ENCODE results near the gene NOS1AP.

NOS1AP gene

DNA sequence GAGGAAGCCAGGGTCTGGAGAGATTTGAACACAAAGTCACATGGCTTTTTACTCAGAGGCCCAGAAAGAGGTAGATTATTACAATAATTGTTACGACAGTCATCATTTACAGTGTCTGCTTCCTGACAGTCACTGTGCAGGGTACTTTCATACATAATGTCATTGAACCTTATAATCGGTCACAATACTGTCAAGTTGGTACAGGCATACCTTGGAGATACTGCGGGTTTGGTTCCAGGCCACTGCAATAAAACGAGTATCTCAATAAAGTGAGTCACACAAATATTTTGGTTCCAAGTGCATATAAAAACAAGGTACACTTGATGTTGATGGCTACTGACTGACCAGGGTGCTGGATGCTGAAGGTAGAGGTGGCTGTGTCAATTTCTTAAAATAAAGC lies 112.6 kb downstream of the NOS1AP start:
- FAIRE-seq (no peak), DNase-seq (ENCODE audit: insufficient read length, low spot score) (no peak)
- no peak for TF ChIP-seq PAX5 (IDR thresholded peaks at IDR 0.05; ENCODE audit: insufficient read depth, low read length, severe bottlenecking)
- no peak for TF ChIP-seq POLR2A (IDR thresholded peaks at IDR 0.05; ENCODE audit: low read depth, low read length)
- no peak for TF ChIP-seq POLR2AphosphoS5 (IDR thresholded peaks at IDR 0.05; ENCODE audit: low read depth, low read length)
- TF ChIP-seq SPI1 (IDR thresholded peaks at IDR 0.05; ENCODE audit: low read depth, low read length), result no peak
- TF ChIP-seq POU2F2 (IDR thresholded peaks at IDR 0.05; ENCODE audit: low read depth, low read length), result no peak
- TF ChIP-seq TAF1 (IDR thresholded peaks at IDR 0.05; ENCODE audit: low read depth, low read length), result no peak

DNA sequence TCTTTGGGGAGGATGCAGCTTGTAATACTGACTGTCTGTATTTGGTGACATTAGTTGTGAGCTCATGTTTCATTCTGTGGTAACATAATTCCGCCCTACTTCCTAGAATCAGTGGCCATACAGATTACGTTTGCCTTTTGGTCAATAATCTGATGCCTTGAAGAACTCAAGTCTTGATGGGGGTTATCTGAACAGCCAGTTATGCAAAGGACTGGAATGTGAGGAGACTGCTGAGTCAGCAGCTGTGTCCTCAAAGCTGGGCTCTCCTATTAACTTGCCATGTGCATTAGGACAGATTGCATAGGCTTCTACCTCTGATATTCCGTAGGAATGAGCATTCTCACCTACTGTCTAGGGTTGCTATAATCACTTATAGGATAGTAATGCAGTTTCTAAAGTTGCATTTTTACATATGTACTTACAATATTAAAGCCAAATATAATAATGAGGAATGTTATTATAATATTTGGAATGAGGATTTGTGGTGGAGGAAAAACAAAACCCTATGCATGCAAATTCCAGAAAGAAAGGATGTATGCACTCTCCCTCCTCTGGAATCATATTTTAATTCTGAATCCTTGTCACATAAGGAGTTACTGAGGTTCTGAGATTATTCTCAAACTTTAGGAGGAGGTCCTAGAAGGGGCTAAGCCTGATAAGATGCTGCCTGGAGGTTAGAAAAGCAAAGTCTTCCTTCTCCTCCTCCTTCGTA lies 116.0 kb downstream of the NOS1AP start:
- FAIRE-seq, result no peak
- no peak for DNase-seq (ENCODE audit: insufficient read length, low spot score)
- TF ChIP-seq POU2F2 (IDR thresholded peaks at IDR 0.05; ENCODE audit: low read depth, low read length) (no peak), SPI1 (IDR thresholded peaks at IDR 0.05; ENCODE audit: low read depth, low read length) (no peak), PAX5 (IDR thresholded peaks at IDR 0.05; ENCODE audit: insufficient read depth, low read length, severe bottlenecking) (no peak), POLR2AphosphoS5 (IDR thresholded peaks at IDR 0.05; ENCODE audit: low read depth, low read length) (no peak), POLR2A (IDR thresholded peaks at IDR 0.05; ENCODE audit: low read depth, low read length) (no peak), TAF1 (IDR thresholded peaks at IDR 0.05; ENCODE audit: low read depth, low read length) (no peak)

DNA sequence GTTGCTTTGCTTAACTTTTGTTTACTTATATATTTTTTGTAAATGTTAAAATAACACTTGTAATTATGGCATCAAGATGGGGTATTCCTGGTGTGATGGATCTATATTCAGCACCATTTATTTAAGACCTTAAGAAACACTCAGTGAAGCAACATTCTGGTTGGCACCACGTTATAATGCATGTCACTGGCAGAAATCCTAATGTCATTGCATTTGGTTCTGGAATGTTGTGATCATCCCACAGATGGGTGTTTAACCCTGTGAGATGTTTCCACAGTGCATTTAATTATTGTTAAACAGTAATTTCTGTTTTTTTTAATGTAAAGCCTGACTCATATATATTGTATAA lies 116.5 kb downstream of the NOS1AP start:
- TF ChIP-seq SPI1 (IDR thresholded peaks at IDR 0.05; ENCODE audit: low read depth, low read length) (no peak), TAF1 (IDR thresholded peaks at IDR 0.05; ENCODE audit: low read depth, low read length) (no peak), POU2F2 (IDR thresholded peaks at IDR 0.05; ENCODE audit: low read depth, low read length) (no peak), POLR2A (IDR thresholded peaks at IDR 0.05; ENCODE audit: low read depth, low read length) (no peak), PAX5 (IDR thresholded peaks at IDR 0.05; ENCODE audit: insufficient read depth, low read length, severe bottlenecking) (no peak), POLR2AphosphoS5 (IDR thresholded peaks at IDR 0.05; ENCODE audit: low read depth, low read length) (no peak)
- FAIRE-seq, result no peak
- no peak for DNase-seq (ENCODE audit: insufficient read length, low spot score)

DNA sequence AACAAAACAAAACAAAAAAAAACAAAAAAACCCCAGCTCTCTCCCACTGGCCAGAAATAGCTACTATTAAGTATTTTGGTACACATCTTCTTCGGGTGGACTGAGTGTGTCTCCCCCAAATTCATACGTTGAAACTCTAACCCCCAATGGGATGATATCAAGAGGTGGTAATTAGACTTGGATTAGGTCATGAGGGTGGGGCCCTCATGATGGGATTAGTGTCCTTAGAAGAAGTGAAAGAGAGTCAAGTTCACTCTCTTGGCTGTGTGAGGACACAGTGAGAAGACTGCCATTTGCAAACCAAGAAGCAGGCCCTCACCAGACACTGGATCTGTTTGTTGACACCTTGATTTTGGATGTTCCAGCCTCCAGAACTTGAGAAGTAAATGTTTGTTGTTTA lies 116.9 kb downstream of the NOS1AP start:
- TF ChIP-seq POU2F2 (IDR thresholded peaks at IDR 0.05; ENCODE audit: low read depth, low read length) (no peak), POLR2A (IDR thresholded peaks at IDR 0.05; ENCODE audit: low read depth, low read length) (no peak), SPI1 (IDR thresholded peaks at IDR 0.05; ENCODE audit: low read depth, low read length) (no peak), TAF1 (IDR thresholded peaks at IDR 0.05; ENCODE audit: low read depth, low read length) (no peak), PAX5 (IDR thresholded peaks at IDR 0.05; ENCODE audit: insufficient read depth, low read length, severe bottlenecking) (no peak), POLR2AphosphoS5 (IDR thresholded peaks at IDR 0.05; ENCODE audit: low read depth, low read length) (no peak)
- no peak for FAIRE-seq

DNA sequence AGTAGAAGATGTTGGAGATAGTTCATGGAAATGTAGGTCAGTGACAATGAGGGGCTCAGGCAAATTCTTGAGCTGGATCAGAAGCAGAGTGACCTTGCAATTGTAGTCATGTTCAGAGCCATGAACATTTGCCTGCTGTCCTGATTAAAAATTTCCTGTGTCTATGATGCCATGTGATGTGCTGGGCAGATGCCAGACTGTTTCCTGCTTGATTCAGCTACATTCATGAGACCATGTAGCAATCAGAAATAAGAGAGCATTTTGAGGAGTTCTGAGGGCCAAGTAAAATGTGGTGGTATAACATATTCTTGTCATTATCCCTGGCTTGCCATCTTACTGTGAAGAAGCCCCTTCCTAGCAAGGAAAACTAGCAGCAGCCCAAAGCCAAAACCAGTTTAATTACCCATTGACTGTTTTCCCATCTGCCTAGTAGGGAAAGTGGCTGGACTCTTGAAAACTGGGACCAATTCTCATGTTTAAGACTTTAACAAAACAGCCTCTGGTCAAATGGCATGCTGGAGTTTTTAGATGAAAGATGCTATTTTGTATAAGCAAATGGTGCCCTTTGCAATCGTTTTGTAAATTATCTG lies 118.3 kb downstream of the NOS1AP start:
- FAIRE-seq, result no peak
- no peak for DNase-seq (ENCODE audit: insufficient read length, low spot score)
- no peak for TF ChIP-seq POLR2AphosphoS5 (IDR thresholded peaks at IDR 0.05; ENCODE audit: low read depth, low read length)
- no peak for TF ChIP-seq PAX5 (IDR thresholded peaks at IDR 0.05; ENCODE audit: insufficient read depth, low read length, severe bottlenecking)
- no peak for TF ChIP-seq SPI1 (IDR thresholded peaks at IDR 0.05; ENCODE audit: low read depth, low read length)
- no peak for TF ChIP-seq POLR2A (IDR thresholded peaks at IDR 0.05; ENCODE audit: low read depth, low read length)
- no peak for TF ChIP-seq TAF1 (IDR thresholded peaks at IDR 0.05; ENCODE audit: low read depth, low read length)
- no peak for TF ChIP-seq POU2F2 (IDR thresholded peaks at IDR 0.05; ENCODE audit: low read depth, low read length)

More for the DNA sequence above, 116.9 kb downstream of the NOS1AP start:
- no peak for DNase-seq (ENCODE audit: insufficient read length, low spot score)

DNA sequence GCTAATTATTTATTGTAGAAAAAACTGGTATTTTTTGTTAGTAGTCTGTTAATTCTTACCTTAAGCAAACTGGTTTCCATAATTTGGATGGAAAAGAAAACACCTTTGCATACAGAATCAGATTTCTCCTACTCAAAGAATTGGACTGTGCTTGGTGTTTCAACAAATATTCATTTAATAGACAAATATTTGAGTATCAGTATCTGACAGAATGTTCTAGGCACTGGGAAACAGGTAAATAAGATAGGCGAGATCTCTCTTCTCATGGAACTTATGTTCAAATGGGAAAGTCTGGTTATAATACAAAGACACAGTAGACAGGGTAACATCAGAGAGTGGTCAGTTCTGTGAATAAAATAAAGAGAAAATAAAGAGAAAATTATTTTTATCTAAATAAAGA lies 119.9 kb downstream of the NOS1AP start:
- no peak for DNase-seq (ENCODE audit: insufficient read length, low spot score)
- TF ChIP-seq PAX5 (IDR thresholded peaks at IDR 0.05; ENCODE audit: insufficient read depth, low read length, severe bottlenecking) (no peak), POLR2A (IDR thresholded peaks at IDR 0.05; ENCODE audit: low read depth, low read length) (no peak), TAF1 (IDR thresholded peaks at IDR 0.05; ENCODE audit: low read depth, low read length) (no peak), SPI1 (IDR thresholded peaks at IDR 0.05; ENCODE audit: low read depth, low read length) (no peak), POU2F2 (IDR thresholded peaks at IDR 0.05; ENCODE audit: low read depth, low read length) (no peak), POLR2AphosphoS5 (IDR thresholded peaks at IDR 0.05; ENCODE audit: low read depth, low read length) (no peak)

DNA sequence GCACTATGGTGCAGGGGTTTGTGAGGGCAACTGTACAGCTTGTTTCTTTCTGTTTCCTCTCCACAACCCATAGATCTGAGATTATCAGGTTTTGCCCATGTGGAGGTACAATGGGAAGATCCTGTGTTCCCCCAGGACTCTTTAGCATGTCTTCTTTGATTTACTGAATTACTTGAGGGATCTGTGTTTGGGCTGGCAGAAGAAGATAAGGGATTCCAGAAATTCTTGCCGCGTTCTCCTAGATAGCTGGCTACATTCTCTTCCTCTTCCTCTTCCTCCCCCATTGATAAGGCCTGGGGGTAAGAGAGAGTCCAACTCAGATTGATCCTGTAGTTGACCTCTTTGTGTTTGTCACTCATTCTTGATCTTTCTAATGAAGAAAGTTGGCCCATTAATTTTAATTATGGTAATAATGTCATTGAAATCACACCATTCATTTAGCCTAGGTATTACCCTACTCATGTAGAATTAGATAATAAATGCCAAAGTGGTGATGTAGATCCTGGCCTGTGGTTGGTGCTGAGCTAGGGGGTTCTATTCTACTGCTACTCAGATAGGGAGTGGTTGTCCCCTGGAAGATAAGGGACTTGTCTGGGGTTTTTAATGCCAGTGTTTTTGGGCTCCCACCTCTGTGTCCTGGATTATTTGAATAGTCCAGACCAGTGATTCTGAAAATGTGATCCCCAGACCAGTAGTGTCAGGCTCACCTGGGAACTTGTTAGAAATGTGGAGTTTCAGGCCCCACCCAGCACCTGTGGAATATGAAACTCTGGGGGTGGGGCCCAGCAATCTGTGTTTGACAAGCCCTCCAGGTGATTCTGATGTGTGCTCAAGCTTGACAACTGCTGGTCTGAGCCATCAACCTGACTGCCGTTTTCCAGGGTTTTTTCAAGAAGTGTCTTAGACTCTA lies 122.2 kb downstream of the NOS1AP start:
- FAIRE-seq, result no peak
- TF ChIP-seq PAX5 (IDR thresholded peaks at IDR 0.05; ENCODE audit: insufficient read depth, low read length, severe bottlenecking), result no peak
- DNase-seq (ENCODE audit: insufficient read length, low spot score), result no peak

More for the DNA sequence above, 119.9 kb downstream of the NOS1AP start:
- FAIRE-seq, result no peak

DNA sequence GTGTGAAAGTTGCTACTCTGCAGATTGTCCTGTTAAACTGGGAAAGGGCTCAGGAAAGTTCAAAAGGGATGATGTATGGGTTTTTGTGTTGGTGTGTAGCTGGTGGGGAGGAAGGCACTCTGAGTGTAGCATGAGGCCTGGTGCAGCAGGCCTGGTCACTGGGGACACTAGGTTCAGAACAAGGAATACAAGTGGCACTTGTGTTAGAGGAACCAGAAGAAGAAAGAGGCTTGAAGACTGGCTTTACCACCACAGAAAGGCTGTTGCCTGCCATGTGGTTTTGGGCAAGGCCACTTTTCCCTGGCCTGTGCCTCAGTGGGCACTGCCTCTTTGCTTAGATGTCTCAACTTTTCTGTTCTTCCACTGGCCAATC lies 122.8 kb downstream of the NOS1AP start:
- no peak for FAIRE-seq
- TF ChIP-seq POU2F2 (IDR thresholded peaks at IDR 0.05; ENCODE audit: low read depth, low read length) (no peak), PAX5 (IDR thresholded peaks at IDR 0.05; ENCODE audit: insufficient read depth, low read length, severe bottlenecking) (no peak), TAF1 (IDR thresholded peaks at IDR 0.05; ENCODE audit: low read depth, low read length) (no peak), SPI1 (IDR thresholded peaks at IDR 0.05; ENCODE audit: low read depth, low read length) (no peak), POLR2AphosphoS5 (IDR thresholded peaks at IDR 0.05; ENCODE audit: low read depth, low read length) (no peak), POLR2A (IDR thresholded peaks at IDR 0.05; ENCODE audit: low read depth, low read length) (no peak)
- DNase-seq (ENCODE audit: insufficient read length, low spot score), result no peak

DNA sequence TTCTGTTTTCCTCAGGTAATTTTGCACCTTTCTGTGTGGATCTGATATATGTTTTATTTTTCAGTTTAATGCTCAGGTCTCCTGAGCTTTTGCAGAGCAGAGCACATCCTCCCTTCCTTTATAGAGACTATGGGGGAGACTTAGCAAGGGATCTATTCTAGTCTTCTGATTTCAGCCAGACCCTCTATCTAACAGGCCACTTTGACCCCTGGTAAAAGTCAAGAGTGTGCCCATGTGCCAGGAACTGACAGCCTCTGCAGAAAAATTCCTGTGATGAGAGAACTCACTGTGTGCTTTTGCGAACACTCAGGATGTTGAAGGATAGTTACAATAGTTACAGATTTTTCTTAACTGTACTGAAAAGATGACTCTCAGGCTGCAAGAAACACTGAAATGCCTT lies 123.3 kb downstream of the NOS1AP start:
- no peak for TF ChIP-seq SPI1 (IDR thresholded peaks at IDR 0.05; ENCODE audit: low read depth, low read length)
- TF ChIP-seq POLR2AphosphoS5 (IDR thresholded peaks at IDR 0.05; ENCODE audit: low read depth, low read length), result no peak
- TF ChIP-seq POU2F2 (IDR thresholded peaks at IDR 0.05; ENCODE audit: low read depth, low read length), result no peak
- TF ChIP-seq POLR2A (IDR thresholded peaks at IDR 0.05; ENCODE audit: low read depth, low read length), result no peak
- TF ChIP-seq PAX5 (IDR thresholded peaks at IDR 0.05; ENCODE audit: insufficient read depth, low read length, severe bottlenecking), result no peak
- TF ChIP-seq TAF1 (IDR thresholded peaks at IDR 0.05; ENCODE audit: low read depth, low read length), result no peak
- no peak for DNase-seq (ENCODE audit: insufficient read length, low spot score)
- no peak for FAIRE-seq
